ENCODE data around the gene KRT80.

DNA sequence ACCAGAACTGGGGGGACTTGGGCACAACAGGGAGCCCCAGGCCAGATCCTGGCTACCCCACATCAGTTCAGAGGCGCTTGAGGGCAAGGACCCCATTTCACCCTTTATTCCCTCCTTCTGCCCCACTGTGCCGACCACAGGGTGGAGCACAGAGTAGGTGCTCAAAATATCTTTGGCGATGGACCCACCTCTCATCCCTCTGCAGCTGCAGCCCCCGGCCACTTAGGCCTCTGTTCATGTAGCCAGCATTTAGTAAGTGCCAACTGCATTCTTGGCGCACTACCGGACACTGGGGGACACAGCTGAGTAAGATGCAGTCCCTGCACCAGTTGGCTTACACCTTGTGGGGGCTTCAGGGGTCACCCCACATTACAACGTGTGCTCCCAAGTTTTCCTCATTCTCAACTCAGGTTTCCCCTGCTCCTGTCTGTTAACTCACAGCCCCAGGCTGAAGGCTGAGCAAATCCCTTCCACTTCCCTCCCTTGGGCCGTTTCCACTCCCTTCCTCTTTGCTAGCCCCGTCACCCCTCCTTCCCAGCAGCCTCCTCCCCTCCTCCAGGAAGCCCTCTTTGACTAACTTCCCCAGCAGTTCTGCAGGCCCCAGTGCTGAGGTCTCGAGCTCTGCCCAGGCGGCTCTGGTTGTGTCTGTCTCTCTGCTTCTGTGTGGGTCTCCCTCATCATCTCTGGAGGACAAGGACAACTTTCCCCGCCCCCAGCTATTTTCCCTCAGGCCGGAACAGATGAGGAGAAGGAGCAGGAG, 26.5 kb downstream of the KRT80 start:
- no peak for TF ChIP-seq POLR2A (IDR thresholded peaks at IDR 0.05)
- TF ChIP-seq, protein P1, sequence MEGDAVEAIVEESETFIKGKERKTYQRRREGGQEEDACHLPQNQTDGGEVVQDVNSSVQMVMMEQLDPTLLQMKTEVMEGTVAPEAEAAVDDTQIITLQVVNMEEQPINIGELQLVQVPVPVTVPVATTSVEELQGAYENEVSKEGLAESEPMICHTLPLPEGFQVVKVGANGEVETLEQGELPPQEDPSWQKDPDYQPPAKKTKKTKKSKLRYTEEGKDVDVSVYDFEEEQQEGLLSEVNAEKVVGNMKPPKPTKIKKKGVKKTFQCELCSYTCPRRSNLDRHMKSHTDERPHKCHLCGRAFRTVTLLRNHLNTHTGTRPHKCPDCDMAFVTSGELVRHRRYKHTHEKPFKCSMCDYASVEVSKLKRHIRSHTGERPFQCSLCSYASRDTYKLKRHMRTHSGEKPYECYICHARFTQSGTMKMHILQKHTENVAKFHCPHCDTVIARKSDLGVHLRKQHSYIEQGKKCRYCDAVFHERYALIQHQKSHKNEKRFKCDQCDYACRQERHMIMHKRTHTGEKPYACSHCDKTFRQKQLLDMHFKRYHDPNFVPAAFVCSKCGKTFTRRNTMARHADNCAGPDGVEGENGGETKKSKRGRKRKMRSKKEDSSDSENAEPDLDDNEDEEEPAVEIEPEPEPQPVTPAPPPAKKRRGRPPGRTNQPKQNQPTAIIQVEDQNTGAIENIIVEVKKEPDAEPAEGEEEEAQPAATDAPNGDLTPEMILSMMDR (IDR thresholded peaks at IDR 0.05): no peak

Measured in uterus (tissue), 2 donors.